ENCODE results near the gene CCDC78. TPM values are rescaled to one million over a fixed set of nuclear protein-coding genes. Genes with fewer than 3 reads are reported as not detected.

CCDC78 gene
- total RNA-seq, result 1.3 and 3.2 TPM in 2 replicates

GRCh38 chr16:726438-727290, at the start of gene CCDC78, which contains the start of gene HAGHL:
Gene CCDC78, minus strand, starts transcription at chr16:726443. Its CDS starts 76 bp downstream, at chr16:726367.
Gene HAGHL, plus strand, starts transcription at chr16:727106. Its CDS starts 404 bp downstream, at chr16:727510.
- peak; percentile 48 for DNase-seq (ENCODE audit: low read depth)
- TF ChIP-seq, protein P1, sequence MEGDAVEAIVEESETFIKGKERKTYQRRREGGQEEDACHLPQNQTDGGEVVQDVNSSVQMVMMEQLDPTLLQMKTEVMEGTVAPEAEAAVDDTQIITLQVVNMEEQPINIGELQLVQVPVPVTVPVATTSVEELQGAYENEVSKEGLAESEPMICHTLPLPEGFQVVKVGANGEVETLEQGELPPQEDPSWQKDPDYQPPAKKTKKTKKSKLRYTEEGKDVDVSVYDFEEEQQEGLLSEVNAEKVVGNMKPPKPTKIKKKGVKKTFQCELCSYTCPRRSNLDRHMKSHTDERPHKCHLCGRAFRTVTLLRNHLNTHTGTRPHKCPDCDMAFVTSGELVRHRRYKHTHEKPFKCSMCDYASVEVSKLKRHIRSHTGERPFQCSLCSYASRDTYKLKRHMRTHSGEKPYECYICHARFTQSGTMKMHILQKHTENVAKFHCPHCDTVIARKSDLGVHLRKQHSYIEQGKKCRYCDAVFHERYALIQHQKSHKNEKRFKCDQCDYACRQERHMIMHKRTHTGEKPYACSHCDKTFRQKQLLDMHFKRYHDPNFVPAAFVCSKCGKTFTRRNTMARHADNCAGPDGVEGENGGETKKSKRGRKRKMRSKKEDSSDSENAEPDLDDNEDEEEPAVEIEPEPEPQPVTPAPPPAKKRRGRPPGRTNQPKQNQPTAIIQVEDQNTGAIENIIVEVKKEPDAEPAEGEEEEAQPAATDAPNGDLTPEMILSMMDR (IDR thresholded peaks at IDR 0.05; ENCODE audit: insufficient read depth, low read depth, low read length), result no peak
- peak within 1 kb of the TSS; percentile 76 for H3K4me3 ChIP-seq (ENCODE audit: low read depth, low read length)

DNA sequence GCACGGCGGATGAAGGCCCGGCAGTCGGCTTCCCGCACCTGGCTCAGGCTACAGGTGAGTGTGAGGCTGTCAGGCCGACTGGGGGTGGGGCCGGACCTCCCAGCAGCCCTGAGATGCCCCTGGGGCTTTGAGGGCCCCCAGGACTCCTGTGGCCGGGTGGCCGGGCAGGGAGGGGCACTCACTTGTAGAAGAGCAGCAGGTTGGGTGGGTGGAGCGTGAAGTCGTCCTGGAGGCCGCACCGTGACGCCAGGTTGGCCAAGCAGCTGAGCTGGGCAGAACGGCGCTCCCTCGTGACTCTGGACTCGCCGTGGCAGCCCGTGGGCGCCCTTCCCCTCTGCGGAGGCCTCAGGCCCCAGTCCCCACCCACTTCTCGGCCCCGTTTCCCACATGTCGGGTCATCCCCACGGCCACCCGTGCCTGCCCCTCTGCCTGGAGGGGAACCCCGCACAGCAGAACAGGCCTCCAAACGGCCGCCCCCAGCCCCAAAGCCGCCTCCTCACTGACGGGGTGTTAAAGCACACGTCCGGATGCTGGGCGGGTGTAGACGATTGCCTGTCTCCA, 49.1 kb upstream of the CCDC78 start:
- no peak for DNase-seq (ENCODE audit: low read depth)
- H3K4me3 ChIP-seq (ENCODE audit: low read depth, low read length), result no peak overlapping the region
- TF ChIP-seq, protein P1 (IDR thresholded peaks at IDR 0.05; ENCODE audit: insufficient read depth, low read depth, low read length), result no peak

DNA sequence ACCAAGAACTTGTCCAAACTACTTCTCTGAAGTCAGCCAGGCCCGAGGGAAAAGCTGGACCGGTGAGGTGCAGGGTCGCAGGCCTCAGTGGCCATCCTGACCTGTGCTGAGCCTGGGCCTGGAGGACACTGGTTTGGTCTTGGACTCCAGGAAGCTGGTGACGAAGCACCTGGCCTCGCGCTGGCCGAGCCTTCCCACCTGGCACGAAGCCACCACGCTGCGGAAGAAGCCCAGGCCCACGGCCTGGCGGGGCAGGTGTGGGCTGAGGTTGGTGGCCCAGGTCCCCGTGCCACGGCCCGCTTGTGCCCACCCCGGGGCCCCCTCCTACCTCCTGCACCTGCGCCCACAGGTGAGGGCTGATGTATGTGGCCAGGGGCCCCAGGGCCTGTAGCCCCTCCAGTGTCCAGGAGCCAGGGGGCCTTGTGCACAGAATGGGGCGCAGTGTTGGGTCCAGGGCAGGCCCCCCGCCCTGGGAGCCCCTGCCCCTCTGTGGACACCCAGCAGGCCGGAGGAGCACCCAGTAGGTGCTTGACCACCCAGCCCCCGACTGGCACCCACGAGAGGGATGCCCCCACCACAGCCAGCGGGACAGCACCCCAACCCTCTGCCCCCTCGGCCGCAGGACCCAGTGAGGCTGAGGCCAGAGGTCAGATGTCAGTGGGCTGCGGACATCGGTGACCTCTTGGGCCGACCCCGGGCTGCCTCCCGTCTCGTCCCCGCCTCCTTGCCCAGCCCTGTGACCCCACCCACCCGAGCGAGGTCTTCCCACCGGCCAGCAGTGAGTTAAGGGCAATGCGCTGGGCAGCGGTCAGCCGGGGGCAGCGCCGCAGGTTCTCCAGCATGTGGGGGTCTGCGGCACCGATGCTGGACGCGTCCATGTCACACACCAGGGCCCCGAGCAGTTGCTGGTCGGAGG, 48.1 kb upstream of the CCDC78 start:
- DNase-seq (ENCODE audit: low read depth), result no peak
- TF ChIP-seq, protein P1 (IDR thresholded peaks at IDR 0.05; ENCODE audit: insufficient read depth, low read depth, low read length), result no peak
- no peak overlapping the region for H3K4me3 ChIP-seq (ENCODE audit: low read depth, low read length)

- TF ChIP-seq, protein P1 (IDR thresholded peaks at IDR 0.05; ENCODE audit: insufficient read depth, low read depth, low read length), result no peak
- no peak for DNase-seq (ENCODE audit: low read depth)
- H3K4me3 ChIP-seq (ENCODE audit: low read depth, low read length), result no peak overlapping the region
Measured at GRCh38 chr16:772959-773358, 46.7 kb upstream of the CCDC78 start.

- TF ChIP-seq, protein P1 (IDR thresholded peaks at IDR 0.05; ENCODE audit: insufficient read depth, low read depth, low read length), result no peak
- DNase-seq (ENCODE audit: low read depth), result no peak
- no peak overlapping the region for H3K4me3 ChIP-seq (ENCODE audit: low read depth, low read length)
Measured at GRCh38 chr16:770411-770810, 44.2 kb upstream of the CCDC78 start.

GRCh38 chr16:769934-770333, 43.7 kb upstream of the CCDC78 start:
- DNase-seq (ENCODE audit: low read depth), result no peak
- TF ChIP-seq, protein P1 (IDR thresholded peaks at IDR 0.05; ENCODE audit: insufficient read depth, low read depth, low read length), result no peak
- H3K4me3 ChIP-seq (ENCODE audit: low read depth, low read length), result no peak overlapping the region
